Stimulated activated naive CD4-positive, alpha-beta T cell (primary cell): Measurements from ENCODE around the gene ZBED1.
"Not testable (repeated sequence)": the region's sequence is repeated elsewhere in the genome, so short reads cannot be mapped to it uniquely, and the experiment has no call there.

ENCODE experiments used
- DNase-seq, 6 experiments: peaks; one replicate each; lab custom pipeline; 2025; lab: John Stamatoyannopoulos, UW

ZBED1 gene

DNA sequence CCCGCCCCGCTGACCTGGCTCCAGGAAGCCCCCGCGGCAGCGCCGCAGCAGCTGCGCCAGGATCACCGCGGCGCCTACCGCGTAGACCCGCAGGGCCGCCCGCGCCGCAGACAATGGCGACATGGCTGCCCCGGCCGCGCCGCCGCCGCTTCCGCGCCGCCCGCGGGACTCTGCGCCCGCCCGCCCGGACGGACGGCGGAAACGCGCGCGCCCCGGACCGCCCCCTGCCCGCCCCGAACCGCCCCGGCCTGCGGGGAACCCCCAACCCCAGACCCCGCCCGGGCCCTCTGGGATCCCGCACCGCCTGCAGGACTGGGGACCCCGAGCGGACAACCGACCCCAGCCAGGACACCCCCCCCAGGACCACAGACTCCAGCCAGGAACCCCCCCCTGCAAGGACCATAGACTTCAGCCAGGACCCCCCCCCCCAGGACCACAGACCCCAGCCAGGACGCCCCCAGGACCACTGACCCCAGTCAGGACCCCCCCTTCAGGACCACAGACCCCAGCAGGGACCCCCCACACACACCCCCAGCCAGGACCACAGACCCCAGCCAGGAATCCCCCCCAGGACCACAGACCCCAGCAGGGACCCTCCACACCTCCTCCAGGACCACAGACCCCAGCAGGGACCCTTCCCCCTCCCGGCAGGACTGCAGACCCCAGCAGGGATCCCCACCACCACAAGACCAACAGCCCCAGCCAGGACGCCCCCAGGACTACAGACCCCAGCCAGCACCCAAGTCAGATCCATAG is at the start of gene ZBED1, which contains the start of gene DHRSX:
ZBED1 (minus strand) TSS at position 174 of the 756 bp plus-strand sequence. CDS start 10,257 bp downstream, outside the sequence.
DHRSX (minus strand) TSS at position 174 of the 756 bp plus-strand sequence; CDS start at position 123, 51 bp downstream.
- DNase-seq, result no peak

DNA sequence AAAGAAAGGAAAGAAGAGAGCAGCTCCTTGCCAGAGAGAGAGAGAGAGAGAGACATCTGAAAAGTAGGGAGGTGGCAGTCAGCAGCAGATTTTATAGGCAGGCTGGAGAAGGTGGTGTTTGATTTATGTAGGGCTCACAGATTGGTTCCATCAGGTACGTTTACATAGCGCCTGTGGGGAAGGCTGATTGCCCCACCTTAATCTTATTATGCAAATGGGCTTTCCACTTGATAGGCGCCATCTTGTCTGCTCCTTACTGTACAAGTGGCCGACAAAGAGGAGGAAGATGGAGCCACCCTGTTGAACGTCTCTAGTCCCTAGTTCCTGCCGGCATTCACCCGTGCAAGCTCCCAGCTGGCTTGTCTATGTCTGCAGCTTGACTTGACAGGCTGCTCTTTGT is 49.1 kb upstream of the ZBED1 start:
- no peak for DNase-seq

DNA sequence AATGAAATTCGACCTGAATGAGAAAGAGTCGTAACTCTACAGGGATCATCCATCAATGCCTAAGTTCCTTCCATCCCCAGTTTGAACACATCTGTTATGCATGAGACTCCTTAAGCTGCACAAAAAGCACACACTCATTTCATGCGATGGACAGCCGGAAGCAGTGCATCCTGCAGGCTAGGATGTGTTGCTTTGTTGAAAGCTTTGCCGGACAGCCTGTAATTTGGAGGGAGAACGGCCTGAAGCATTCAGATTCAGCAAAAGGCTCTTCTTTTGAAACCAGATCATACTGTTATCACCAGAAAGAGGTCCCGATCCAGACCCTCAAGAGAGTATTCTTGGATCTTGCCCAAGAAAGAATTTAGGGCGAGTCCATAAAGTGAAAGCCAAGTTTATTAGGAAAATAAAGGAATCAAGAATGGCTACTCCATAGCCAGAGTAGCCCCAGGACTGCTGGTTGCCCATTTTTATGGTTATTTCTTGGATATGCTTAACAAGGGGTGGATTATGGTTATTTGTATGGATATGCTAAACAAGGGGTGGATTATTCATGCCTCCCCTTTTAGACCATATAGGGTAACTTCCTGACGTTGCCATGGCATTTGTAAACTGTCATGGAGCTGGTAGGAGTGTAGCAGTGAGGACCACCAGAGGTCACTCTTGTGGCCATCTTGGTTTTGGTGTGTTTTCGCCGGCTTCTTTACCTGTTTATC is 48.1 kb upstream of the ZBED1 start:
- no peak for DNase-seq

- no peak for DNase-seq
These were observed 47.0 kb upstream of the ZBED1 start for GRCh38 chrX:2547736-2548135.

- no peak for DNase-seq
These were observed 45.7 kb upstream of the ZBED1 start for GRCh38 chrX:2546496-2546895.

DNA sequence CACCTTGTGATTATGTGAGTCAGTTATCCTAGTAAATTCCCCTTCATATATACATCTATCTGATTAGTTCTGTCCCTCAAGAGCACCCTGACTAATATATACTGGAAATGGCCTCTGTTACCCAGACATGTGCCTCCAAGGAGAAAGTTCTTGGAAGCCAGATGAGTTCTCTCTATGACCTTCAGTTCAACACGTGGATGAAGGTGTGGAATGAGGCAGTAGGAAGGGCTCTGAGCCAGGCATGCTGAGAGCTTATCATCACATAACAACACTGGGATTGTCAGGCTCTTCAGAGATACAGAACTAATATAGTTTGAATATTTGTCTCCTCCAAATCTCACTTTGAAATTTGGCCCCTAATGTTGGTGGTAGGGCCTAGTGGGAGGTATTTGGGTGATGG is 44.4 kb upstream of the ZBED1 start:
- DNase-seq, result no peak

DNA sequence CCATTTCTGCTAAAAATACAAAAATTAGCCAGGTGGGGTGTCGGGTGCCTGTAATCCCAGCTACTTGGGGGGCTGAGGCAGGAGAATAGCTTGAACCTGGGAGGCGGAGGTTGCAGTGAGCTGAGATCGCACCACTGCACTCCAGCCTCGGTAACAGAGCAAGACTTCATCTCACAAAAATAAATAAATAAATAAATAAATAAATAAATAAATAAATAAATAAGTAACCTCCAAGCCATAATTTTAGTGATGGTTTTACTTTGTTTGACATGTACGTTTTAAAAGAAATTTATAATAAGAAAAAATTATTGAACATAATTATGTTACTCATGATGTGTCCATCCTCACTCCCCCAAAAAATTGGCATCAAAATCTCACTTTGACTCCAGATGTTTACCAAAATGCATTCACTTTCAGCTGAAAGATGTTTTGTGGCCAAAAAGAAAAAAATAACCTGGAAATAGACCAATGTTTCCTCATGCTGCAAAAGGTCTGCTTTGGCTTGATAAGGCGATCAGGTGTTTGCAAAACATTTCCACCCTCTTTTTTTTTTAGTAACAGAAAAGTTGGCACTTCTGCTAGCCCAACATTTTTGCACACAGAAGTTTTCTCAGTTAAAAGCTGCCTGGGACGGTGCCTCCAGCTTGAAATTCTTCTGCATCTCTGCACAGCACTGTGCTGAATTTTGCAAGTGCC is 42.2 kb upstream of the ZBED1 start:
- no peak for DNase-seq

- no peak for DNase-seq
These were observed 40.8 kb upstream of the ZBED1 start for GRCh38 chrX:2541603-2542002.

DNA sequence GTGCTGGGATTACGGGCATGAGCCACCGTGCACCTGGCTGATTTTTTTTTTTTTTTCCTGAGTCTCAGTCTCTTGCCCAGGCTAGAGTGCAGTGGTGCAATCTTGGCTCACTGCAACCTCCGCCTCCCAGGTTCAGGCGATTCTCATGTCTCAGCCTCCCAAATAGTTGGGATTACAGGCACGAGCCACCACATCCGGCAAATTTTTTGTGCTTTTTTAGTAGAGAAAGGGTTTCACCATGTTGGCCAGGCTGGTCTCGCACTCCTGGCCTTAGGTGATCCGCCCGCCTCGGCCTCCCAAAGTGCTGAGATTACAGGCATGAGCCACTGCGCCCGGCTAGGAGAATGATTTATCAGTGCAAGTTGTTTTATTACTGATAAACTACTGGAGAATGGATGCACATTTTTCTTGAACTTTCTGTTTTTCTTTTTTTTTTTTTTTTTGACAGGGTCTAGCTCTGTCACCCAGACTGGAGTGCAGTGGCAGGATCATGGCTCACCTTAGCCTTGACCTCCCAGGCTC is 39.7 kb upstream of the ZBED1 start:
- no peak for DNase-seq

DNA sequence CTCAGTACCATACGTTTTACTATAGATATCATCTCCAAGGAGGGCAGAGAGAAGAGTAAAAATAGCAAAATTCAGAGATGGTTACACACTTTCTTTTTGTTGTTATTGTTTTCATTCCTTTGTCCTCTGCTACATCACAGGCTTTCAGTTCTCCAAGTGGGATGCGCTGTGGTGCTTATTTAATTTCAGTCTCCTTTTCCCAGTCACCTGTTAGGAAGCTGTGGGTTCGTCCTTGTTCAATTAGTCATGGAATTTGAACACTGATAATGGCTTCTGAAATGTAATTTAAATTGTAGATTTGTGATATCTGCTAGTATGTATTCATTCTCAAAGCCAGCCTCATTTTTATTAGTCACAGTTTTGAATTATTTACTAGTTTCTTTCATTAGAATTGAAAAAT is 38.8 kb upstream of the ZBED1 start:
- no peak for DNase-seq

GRCh38 chrX:2538031-2538757 is 37.4 kb upstream of the ZBED1 start:
- no peak for DNase-seq

DNA sequence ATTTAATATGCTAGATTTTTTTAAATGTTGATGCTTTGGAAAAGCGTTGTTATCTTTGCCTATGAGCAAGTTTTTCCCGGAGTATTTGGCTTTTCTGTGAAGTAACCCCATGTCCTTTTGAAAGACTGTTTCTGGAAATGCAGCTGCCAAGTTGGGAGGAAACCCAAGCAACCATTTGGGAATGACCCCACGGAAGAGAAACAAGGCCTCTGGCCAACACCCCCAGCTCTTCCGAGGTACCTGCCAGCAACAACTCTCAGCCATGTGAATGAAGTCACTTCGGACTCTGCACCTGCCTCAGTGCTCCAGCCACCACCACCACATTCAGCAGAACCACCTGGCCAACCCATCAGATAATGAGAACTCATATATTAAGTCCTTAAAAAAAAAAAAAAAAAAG is 36.2 kb upstream of the ZBED1 start:
- no peak for DNase-seq

- DNase-seq, result no peak
These were observed 35.4 kb upstream of the ZBED1 start for GRCh38 chrX:2536141-2536540.

DNA sequence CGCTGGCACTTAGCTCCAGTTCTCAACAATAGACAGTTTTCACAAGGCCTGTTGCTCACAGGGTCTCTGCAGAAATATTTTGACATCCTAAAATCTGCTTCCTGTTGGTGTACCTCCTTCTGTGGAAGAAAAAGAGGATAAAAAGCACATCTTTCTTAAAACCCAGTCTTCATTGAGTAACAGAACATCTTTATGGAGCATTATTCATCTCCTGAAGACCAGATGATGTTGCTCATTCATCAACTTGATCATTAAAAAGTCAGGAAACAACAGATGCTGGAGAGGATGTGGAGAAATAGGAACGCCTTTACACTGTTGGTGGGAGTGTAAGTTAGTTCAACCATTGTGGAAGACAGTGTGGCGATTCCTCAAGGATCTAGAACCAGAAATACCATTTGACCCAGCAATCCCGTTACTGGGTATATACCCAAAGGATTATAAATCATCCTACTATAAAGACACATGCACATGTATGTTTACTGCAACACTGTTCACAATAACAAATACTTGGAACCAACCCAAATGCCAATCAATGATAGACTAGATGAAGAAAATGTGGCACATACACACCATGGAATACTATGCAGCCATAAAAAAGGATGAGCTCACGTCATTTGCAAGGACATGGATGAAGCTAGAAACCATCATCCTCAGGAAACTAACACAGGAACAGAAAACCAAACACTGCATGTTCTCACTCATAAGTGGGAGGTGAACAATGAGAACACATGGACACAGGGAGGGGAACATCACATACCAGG is 33.7 kb upstream of the ZBED1 start:
- DNase-seq, result not testable (repeated sequence)

GRCh38 chrX:2533424-2533823 is 32.6 kb upstream of the ZBED1 start:
- no peak for DNase-seq

GRCh38 chrX:2526390-2526789 is 25.6 kb upstream of the ZBED1 start:
- no peak for DNase-seq

- DNase-seq, result no peak
These were observed 23.1 kb upstream of the ZBED1 start for GRCh38 chrX:2523911-2524310.

GRCh38 chrX:2521927-2522386 is 21.2 kb upstream of the ZBED1 start:
- no peak for DNase-seq

GRCh38 chrX:2521092-2521926 is 20.5 kb upstream of the ZBED1 start:
- no peak for DNase-seq

DNA sequence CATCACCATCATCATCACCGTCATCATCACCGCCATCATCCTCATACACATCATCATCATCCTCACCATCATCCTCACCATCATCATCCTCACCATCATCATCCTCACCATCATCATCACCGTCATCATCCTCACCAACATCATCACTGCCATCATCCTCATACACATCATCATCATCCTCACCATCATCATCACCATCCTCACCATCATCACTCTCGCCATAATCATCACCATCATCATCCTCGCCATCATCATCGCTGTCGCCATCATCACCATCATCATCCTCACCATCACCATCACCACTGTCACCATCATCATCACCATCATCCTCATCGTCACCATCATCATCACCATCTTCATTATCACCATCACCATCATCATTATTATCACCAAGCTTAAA is 19.8 kb upstream of the ZBED1 start:
- DNase-seq, result no peak
